Stimulated activated CD8-positive, alpha-beta memory T cell treated with anti-CD3 and anti-CD28 coated beads, Interleukin-2, amount 100 ng/mL, for 48 hours (primary cell): ENCODE results near the gene HYOU1.
"Not testable (repeated sequence)": the region's sequence is repeated elsewhere in the genome, so short reads cannot be mapped to it uniquely, and the experiment has no call there.

Source experiments
- DNase-seq, 2 donors: peaks; one replicate each; pipeline ENCODE4 v3.0.0-alpha.2; 2020; ENCODE audit warnings: low read depth in 2 of 2

Gene HYOU1

DNA sequence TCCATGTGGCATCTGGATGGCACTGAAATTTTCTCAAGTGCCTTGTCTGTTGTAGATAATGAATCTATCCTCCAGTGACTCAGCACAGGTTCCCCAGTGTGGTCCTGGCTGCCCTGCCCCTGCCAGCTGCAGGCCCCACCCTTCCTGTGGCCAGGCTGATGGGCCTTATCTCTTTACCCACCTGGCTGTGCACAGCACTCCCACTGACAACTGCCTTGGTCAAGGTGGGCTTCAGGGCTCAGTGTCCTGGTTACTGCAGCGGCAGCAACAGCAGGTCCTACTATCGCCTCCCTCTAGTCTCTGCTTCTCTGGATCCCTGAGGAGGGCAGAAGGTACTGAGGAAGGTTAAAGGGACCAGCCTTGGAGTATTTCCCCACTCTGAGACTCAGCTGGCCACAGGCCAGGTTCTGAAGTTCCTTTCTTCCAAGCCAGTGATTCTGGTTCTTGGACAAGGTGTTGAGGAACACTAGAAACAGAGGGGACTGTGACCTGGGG lies 30.8 kb upstream of the HYOU1 start:
- DNase-seq: no peak

DNA sequence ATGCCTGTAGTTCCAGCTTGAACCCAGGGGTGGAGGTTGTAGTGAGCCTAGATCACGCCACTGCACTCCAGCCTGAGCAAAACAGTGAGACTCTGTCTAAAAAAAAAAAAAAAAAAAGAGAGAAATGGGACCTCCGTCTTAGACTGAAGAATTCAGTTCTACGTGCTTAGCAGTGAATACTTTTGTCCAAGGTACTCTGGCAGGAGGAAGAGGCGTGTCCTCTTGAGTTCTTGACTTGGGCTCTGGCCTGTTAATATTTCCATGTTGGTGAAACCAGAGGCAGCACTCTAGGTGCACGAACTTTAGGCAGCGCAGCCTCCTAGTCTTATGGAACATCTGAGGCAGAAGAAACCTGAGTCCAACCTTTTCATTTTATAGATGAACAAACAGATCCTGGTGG lies 30.1 kb upstream of the HYOU1 start:
- DNase-seq: no peak

DNA sequence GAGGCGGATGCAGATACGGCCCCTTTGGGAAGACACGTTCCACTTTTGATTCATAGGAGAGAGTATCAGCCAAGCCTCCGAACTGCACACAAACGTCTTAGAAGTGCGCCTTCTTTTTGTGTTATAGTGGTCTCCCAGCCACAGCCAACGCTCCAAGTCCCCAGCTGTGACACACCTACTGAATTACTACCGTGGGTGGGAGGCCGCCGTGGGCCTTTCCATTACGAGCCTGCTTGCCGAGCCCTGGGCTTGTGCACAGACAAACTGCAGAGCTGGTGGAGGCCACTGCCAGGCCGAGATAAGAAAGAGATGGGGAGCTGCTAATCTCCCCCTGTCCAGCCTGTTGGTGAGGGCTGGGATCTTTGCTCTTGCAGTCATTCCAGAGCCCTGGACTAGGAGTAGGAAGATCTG lies 28.4 kb upstream of the HYOU1 start:
- DNase-seq: peak in 1 of 2 donors; percentile 24

DNA sequence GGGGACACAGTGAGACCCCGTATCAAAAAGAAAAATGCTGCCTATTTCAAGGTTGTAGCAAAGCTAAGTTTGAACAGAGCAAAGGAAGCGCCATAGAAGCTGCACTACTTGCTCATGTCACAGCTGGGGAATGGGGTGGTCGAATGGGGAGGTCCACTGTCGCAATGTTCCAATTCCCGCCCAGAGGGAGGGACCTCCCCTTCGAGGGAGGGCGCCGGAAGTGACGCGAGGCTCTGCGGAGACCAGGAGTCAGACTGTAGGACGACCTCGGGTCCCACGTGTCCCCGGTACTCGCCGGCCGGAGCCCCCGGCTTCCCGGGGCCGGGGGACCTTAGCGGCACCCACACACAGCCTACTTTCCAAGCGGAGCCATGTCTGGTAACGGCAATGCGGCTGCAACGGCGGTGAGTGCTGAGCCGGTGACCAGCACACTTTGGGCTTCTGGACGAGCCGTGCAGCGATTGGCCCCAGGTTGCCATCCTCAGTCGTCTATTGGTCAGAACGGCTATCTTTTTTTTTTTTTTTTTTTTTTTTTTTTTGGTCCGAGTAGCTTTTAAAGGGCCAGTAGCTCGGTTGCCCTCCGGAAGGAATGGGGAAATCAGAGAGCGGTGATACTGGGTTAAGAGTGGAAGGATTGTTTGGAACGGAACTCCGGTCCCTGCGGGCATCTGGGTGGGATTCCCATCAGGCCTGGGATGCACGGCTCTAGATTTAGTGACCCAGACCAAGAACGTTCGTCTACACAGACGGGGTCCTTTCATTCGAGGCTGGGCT lies 27.8 kb upstream of the HYOU1 start, which contains the start of gene HMBS:
TSS of gene HMBS (plus strand) at position 219 of the 774 bp plus-strand sequence. CDS start at position 372, 153 bp downstream.
- peak; percentile 86 to 88 for DNase-seq

DNA sequence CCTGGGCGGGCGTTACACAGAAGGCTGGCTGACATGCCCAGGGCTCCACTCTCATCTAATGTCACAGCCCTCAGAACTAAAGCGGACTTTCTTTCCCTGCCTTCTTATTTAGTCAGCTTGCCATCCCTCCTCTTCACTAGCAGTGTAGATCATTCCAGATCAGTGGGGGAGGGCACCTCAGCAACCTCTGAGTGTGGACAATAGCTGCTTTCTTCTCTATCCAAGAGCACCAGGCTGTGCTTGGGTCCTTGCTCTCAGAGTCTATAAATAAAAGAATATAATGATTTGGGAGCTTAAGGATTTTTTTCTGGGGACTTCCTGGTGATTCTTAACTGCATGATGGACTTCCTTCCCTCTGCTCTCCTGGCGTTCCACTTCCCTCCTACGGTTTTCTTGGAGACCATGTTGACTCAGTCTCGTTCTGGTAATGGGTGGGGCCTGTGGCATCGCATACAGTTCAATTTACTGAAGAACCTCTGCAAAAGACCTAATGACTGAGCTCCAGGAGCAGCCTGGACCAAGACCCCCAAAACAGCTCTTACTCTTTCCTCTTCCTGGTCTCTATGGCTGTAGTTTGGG lies 24.8 kb upstream of the HYOU1 start:
- no peak for DNase-seq

DNA sequence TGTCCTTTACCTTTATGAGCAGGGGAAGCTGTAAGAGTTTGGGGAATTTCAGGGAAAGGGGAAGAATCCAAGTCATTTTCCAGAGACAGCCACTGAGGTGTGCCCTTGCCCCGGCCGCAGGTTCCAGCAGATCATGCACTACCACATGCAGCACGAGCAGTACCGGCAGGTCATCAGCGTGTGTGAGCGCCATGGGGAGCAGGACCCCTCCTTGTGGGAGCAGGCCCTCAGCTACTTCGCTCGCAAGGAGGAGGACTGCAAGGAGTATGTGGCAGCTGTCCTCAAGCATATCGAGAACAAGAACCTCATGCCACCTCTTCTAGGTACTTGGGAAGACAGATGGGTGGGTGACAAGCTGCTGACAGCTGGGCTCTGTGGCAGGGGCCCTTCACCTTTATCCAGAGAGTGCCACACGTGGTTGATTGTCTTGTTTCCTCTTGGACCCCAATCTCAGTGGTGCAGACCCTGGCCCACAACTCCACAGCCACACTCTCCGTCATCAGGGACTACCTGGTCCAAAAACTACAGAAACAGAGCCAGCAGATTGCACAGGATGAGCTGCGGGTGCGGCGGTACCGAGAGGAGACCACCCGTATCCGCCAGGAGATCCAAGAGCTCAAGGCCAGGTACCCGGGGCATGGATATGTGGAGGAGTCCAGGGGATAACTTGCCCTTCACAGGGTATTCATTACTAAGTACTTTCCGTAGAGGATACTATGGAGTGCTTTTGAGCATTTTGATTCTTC lies 21.8 kb upstream of the HYOU1 start:
- no peak for DNase-seq

DNA sequence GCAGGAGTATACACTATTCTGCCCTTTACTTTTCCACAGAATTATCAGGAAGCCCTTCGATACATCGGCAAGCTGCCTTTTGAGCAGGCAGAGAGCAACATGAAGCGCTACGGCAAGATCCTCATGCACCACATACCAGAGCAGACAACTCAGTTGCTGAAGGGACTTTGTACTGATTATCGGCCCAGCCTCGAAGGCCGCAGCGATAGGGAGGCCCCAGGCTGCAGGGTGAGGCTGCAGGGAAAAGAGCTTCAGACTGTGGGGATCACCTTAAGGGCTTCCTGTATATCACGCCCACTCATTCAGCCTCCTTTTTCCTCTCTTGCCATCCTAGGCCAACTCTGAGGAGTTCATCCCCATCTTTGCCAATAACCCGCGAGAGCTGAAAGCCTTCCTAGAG lies 20.8 kb upstream of the HYOU1 start:
- no peak for DNase-seq

DNA sequence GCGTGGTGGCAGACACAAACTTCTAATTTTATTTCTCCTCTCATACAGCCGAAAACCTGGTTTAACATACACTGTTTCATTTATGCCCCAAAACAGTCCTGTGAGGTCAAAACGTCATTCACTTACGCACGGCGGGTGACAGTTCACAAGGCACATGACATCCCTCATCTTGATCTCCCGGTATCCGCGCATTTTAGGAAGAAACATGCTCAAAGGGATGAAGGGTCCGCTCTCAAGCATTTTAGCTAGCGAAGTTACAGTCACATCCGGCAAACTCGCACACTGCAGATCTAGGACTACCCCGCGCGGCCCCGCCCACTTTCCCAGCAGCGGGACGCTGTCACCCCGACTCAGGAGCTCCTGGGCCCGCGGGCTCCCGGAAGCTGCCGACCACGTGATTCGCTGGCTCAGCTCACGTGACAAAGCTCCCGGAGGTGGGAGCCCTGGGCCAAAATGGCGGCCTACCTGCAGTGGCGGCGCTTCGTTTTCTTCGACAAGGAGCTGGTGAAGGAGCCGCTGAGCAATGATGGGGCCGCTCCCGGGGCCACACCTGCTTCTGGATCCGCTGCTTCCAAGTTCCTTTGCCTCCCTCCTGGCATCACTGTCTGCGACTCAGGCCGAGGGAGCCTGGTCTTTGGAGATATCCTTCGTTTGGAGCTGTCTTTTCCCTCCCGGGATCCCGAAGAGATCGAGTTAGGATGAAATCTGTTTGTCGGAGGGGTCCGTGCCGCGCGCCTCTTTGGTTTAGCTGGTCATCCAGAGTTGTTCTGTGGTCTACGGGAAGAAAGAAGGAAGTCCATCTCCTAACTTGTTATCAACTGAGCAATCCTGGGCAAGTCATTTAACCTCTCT lies 10.6 kb upstream of the HYOU1 start, which contains the start of gene VPS11:
TSS of gene VPS11 (plus strand) at position 448 of the 852 bp plus-strand sequence. CDS start at position 454, 6 bp downstream.
- DNase-seq: peak; percentile 97 to 98

DNA sequence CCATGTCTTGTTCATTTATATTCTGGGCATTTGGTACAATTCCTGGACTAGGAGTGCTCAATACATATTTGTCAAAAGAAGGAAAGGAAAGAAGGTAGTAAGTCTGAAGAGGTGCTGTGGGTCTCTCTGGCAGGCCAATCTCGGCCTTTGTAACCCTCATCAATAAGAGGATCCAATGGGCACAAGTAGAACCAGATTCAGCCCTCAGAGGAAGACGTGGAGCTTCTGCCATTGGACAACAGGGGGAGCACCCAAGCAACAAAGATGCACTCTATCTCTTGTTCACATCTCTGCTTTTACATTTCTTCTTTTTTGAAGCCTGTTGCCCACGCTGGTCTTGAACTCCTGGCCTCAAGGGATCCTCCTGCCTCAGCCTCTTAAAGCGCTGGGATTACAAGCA lies 8.4 kb upstream of the HYOU1 start:
- peak in 1 of 2 donors; percentile 17 for DNase-seq

DNA sequence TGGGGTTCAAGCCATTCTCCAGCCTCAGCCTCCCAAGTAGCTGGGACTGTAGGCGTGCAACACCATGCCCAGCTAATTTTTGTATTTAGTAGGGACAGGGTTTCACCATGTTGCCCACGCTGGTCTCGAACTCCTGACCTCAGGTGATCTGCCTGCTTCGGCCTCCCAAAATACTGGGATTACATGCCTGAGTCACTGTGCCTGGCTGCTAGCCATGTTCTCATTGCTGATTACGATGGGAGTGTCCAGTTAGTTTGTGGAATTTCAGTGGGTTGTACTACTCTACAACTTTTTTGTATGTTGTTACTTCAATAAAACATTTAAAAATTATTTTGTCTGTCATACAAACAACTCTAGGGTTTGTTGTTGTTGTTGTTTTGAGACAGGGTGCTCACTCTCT lies 5.8 kb upstream of the HYOU1 start:
- DNase-seq: no peak

DNA sequence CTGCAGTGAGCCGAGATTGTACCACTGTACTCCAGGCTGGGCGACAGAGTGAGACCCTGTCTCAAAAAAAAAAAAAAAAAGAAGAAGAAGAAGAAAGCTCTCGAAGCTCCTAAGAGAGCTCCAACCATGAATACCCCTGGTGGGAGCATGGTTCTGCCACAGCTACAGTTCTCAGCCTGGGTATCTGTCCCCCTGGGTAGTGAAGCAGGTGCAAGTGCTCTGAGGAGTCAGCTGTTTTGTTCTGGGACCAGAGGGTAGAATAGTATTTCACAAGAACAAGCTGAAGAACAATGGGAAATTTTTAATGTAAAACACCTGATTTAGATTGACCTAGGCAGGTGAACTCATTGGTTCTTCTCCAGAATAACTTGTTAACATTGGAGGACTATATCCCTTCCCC lies 4.3 kb upstream of the HYOU1 start:
- no peak for DNase-seq

DNA sequence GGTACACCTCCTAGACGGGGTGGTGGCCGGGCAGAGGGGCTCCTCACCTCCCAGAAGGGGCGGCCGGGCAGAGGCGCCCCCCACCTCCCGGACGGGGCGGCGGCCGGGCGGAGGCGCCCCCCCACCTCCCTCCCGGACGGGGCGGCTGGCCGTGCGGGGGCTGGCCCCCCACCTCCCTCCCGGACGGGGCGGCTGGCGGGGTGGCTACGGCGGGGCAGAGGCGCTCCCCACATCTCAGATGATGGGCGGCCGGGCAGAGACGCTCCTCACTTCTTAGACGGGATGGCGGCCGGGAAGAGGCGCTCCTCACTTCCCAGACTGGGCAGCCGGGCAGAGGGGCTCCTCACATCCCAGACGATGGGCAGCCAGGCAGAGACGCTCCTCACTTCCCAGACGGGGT lies 2.1 kb upstream of the HYOU1 start:
- not testable (repeated sequence) for DNase-seq

DNA sequence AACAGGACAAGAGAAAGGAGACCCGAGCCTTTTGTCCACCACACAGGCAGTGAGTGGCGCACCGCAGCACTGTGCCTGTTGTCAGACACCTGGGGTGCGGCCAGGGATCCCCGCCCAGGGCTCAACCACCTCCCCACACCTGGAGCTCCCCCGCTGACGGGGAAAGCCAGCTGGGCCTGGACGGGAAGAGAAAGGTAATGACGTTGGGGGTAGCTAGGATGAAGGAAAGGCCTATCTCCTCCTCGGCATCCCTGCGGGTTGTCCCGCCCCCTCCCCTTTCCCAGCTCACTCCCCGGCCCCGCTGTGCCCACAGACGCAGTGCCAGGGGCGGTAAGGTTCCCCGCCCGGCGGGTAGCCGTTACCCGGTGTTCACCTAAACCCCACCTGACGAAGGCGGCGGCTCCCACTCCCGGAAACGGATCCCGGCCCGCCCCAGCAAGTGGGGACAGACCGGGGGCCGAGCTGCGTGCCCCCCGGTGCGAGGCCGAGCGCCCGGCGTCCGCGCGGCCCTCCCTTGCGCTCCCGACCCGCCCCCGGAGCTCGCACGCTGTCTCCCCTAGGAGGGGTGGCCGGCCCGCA lies 495 bp downstream of the HYOU1 start:
- DNase-seq: peak; percentile 9 to 18

DNA sequence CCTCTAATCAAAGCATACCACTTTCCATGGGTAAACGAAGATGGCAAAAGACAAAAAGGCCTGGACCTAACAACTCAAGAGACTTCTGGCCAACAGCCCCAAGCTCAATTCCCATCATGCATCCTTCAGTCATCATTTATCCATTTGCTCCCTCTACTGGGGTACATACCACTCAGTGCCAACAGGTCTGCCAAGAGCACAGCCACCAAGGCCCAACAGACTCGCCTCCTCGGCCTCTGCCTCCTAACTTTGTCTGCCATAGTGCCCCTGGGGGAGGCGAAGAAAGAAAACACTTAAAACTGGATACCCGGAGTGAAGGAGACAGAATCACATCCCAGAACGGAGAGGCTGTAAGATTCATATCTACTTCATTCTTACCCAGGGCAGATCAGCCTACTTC lies 1.1 kb downstream of the HYOU1 start:
- no peak for DNase-seq

DNA sequence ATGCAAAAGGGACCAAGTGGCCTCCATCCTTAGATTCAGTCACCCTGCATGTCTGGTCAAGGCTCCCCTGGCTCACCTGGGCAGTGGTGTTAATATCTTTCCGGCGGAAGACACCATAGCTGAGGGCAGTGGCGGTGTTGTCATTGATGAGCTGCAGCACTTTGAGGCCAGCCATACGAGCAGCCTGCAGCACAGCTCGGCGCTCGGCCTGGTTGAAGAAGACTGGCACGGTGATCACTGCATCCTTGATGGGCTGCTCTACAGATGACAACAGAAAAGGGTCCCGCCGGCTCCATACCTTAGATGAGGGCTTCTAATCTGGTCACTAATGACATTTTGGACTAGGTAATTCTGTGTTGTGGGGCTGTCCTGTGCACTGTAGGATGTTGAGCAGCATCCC lies 2.6 kb downstream of the HYOU1 start:
- no peak for DNase-seq

DNA sequence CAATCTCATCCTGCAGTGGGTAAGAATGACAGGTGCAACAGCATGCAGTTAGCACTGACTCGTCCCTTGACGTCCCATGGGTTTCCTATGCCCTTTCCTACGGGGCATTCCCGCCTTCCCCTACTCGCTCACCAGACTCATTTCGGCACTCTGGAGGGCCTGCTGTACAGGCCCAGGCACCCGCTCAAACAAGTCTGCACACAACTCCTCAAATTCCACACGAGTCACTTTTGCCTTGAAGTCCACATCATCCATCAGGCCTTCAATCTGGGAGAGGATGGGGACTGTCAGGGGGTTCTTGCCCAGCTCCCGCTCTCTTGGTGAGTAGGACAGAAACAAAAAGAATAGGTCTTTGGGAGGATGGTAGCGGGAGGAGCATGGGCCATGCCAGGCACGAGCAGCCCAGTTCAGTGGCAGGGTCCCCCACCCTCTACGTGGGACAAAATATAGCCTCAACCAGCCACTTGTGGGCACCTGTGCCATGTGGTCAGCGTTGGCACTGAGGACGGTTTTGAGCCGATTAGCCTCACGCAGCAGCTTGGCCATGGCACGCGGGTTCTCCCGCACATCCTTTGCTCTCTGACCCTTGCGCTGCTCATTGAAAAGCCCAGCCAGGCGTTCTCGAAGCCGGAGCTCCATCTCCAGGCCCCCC lies 4.7 kb downstream of the HYOU1 start:
- DNase-seq: no peak

DNA sequence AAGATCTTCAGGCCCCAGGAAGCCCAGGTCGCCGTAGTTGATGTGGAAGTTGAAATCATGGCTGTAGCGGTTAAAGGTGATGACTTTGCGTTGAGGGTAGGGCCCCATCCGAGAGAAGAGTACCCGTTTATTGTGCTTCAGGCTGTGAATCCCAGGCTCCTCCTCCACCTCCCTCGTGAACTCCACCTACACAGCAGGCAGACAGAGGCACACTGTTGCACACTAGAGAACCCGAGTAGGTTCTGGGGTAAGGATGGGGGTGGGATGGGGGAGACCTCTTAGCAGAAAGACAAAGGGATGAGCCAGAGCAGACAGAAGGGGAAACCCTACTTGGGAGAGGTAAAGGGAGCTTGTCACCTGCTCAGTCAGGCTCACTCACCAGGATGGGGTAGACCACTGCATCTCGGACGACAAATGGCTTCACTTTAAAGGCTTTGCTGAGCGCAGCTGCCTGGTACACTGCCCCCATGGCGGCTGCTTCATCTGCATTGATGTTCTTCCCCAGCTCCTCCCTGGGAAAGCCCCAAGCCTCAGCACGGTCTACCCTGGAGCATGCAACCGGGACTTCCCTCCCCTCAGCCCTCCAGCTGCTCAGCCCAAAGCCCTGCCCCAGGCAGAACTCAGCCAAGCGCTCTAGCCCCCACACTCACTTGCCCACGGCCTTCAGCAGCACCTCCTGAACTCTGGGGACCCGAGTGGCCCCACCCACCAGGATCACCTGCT lies 5.4 kb downstream of the HYOU1 start:
- no peak for DNase-seq

DNA sequence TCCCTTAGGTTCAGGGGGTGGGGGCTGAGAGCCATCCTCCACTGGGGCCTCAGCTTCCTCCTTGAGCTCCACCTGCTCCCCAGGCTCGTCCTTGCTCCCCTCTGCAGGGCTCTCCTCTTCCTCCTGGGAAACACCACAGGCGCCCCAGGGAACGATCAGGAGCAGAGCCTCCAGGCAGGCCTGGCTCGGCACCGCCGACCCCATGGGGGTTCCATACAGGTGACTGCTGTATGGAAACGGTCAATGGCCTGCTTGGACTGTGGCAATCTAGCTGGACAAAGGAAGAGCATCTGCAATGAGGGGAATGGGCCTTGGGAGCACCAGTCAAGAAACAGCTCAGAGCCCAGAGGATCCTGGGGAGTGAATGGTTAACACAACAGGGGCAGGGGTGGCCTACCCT lies 7.9 kb downstream of the HYOU1 start:
- DNase-seq: no peak

DNA sequence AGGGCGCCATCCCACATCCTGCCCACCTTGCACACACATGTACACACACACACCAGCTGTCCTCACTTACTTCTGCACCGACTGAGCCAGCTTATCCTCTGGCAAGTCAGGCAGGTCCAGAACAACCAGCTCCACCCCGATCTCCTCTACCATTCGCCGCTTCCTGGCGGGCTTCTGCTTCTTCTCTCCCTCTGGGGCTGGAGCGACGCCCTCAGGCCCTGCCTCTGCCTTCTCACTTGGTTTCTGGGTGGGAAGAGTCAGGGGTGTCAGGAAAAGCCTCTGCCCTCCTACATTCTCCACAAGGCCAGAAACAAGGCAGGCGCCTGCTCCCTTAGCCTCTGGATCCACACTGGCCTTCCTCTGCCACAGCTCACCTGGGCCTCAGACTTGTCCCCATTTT lies 8.4 kb downstream of the HYOU1 start:
- no peak for DNase-seq

DNA sequence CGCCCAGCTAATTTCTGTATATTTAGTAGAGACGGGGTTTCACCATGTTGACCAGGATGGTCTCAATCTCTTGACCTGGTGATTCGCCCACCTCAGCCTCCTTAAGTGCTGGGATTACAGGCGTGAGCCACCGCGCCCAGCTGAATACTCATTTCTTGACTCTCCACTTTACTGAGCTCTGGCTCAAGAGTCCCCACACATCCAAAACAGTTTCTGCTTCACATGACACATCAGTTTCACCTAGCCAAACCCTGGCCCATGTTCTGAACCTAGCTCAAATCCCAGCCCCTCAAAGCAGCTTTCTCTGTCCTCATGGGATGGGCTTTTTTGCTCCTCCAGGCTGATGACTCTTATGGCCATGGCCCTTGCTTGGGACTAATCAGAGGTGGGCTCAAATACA lies 9.8 kb downstream of the HYOU1 start:
- no peak for DNase-seq
